GDM1 (cell line): ENCODE results near the gene PSMB2.

Experiments used
- DNase-seq: peaks from one replicate; lab custom pipeline; 2025; lab: John Stamatoyannopoulos, UW

PSMB2 gene

DNA sequence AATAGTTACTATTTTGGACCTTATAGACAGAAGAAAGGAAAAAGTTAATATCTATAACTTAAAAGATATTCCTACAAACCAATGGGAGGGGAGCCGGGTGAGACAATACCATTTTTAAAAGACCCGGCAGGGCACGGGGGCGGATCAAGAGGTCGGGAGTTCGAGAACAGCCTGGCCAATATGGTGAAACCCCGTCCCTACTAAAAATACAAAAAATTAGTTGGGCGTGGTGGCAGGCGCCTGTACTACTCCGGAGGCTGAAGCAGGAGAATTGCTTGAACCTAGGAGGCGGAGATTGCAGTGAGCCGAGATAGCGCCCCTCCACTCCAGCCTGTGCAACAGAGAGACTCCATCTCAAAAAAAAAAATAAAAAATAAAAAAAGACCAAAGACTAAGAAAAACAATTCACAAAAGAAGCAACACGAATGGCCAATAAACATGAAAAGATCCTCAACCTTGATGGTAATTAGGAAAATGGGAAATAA is 1.2 kb upstream of the PSMB2 start:
- DNase-seq = no peak

DNA sequence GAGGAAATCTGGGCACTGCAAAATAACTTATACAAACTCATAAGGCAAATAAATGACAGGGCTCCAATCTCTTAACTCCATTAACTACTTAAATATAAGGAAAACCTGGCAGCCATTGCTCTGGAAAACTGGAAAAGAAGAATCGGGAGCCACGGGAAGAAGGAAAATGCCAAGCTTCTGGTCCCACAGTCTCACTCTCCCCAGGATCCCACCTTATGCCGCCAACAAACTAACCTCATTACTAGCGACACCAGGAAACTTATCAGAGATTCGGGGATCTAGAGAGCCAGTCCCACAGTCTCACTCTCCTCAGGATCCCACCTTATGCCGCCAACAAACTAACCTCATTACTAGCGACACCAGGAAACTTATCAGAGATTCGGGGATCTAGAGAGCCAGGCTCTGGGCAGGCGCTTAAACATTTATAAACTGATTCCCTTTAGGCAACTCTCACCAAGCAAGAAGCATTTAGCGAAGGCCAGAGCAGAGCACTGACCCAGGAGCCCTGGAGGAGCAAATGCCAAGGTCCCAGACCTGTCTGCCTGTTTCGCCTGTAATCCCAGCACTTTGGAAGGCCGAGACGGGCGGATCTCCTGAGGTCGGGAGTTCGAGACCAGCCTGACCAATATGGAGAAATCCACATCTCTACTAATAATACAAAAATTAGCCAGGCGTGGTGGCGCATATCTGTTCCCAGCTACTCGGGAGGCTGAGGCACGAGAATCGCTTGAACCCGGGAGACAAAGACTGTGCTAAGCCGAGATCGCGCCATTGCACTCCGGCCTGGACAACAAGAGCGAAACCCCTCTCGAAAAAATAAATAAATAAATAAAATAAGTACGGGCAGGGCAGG is 720 bp downstream of the PSMB2 start:
- no peak for DNase-seq

DNA sequence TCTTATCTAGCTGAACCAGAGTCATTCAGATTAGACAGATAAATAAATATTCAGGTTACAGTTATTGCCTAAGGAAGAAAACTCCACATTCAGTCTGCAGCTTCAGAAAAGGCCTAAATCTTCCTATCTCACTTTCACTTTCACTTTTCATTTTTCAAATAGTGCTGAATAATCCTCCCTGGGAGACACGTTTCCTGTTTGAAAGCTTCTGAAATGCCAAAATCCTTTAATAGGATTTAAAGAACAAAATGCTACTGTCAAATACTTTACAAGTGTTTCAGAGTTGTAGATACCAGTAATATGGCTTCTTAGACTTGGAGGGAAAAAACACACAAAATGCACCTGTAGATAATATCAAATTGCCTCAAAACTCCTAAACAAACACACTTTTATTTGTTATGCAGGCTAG is 3.9 kb downstream of the PSMB2 start:
- DNase-seq = no peak

DNA sequence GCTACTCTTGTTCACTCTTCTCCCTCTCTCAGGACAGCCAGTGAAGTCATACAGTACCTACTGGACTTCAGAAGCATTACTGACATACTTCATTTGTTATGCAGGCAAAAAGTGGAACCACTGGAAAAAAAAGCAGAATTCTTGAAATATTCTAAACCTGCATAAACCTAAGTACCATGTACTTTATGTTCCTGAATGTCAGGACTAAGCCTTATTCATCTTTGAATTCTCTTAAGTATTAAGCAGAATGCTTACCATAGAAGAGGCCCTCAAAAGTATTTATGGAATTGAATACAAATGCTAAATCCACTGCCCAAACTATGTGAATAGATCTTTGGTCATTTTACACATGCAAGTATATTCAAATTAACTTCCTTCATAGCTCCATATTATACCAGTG is 7.8 kb downstream of the PSMB2 start:
- DNase-seq = no peak

DNA sequence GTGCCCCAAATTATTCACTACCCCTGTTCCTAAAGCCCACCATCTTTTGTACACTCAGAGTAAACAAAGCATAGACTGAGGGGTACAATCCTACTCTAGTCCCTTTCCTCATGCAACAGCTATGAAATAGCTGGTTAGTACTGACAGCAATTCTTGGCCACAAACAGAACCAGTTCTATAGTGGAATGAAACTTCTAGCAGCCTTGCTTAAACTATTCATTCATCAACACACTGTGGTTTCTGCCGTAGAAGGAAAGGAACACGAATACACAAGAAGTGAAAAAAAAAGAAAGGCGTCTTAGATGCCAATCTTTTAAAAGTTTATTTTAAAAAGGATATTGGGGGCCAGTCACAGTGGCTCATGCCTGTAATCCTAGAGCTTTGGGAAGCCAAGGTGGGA is 9.9 kb downstream of the PSMB2 start:
- DNase-seq = no peak

DNA sequence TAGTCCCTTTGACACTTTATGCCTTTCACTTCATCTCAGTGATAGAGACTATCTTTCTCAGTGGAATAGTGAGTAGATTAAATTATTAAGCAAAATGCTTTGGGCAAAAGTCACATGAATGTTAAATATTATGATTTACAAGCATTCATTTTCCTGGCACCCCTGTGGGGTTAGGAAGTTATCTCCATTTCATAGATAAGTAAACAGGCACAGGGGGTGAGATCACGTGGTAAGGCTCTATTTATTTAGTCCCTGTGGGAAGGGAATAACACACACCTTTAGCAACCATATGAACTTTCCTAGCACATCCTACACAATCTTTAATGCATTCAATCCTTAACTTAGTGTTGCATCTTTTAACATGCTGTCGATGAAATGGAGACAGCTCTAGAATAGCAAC is 12.3 kb downstream of the PSMB2 start:
- DNase-seq = no peak

DNA sequence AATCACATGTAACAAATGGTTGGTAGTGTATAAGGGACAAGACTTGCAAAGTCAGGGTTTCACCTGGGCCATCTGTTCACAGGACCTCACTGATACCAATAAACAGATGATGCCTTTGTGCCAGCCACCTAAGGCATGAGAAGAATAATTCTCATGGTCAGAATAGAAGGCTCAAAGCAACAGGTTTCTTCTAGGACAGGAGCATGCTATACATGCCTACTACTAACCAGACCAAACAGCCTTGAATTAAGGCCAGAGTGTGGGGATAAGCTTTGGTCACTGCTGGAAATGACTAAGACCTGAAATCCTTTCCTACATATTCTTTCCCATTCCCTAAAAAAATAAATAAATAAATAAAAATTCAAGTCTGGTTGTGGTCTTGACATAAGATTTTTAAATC is 17.5 kb downstream of the PSMB2 start:
- no peak for DNase-seq

DNA sequence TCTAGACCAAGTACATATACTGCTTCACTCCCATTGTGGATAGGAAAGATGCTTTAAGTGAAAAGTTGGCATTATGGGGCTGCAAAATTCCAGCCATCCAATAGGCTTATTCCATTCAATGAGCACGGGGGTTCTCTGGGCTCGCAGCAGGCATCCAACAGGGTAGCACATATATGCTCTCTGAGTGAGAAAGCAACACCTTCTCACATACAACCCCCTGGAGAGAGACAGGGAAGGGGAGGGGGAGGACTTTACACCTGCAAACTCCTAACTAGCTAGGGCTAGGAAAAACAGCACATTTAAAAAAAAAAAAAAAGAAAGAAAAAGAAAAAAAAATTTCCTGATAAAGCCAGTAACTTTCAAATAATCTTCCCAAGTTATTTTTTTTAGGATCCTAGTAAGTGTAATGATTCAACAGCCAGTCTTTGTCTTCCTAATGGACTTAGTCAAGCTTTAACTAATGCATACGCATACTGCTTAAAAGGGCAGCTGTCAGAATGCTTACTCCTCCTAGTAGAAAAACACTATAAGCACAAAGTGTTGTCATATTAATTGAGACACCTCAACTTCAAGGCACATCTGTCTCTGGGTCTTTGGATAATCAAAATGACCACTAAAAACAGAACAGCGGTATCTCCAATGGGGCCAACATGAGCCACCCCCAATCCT is 18.7 kb downstream of the PSMB2 start:
- DNase-seq = no peak

DNA sequence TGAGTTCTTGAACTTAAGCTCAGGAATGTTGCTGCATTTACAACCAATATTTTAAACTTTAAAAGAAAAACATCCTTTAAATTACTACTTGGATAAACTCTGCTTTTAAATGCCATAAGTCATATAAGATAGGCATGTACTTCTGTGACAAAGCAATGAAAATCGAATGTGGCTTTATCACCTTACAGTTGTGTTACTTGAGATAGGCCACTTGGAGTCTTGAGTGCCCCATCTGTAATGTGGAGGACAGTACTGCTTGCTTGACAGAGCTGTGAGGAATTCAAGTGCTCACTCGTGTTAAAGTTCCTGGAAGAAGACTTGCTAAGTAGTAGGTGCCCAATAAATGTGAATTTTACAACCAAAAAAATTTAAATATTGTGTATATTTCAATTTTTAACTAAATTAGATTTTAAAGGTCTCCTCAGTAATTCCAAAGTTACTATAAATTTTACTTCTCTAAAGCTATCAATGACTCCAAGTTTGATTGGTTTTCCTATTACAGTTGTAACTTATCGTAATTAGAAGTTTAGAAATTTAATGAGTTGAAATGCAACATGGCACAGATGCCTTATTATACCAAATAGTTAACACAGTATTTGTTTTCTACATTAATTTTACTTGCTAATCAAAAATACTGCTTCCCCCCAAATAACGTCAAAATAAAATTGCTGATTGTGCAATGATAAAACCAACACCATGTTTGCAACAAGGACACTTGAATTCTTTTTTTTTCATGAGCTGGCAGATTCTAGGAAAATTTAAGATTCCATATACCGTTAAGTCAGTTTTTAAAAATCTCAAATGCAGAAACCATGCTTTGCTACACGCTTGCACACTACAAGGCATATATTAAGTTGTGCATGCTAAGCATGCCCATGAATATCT is 21.8 kb downstream of the PSMB2 start:
- no peak for DNase-seq

DNA sequence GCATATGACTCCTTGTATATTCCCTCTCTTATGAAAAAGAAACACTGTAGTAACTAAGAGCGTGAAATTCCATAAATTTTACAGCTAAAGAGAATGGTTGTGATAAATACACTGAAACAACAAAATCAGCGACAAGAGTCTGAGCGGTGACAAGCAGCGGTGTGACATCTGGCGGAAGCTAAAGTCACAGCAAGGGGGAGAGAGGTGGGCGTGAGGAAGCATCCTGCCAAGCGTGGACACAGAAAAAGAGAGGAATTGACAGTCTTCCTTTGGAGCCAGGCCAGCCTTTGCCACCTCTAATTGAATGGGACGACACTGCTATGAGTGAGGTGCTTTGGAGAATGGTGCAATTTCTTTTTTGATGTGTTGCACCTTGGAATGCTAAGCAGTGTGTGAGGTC is 25.9 kb downstream of the PSMB2 start:
- no peak for DNase-seq

DNA sequence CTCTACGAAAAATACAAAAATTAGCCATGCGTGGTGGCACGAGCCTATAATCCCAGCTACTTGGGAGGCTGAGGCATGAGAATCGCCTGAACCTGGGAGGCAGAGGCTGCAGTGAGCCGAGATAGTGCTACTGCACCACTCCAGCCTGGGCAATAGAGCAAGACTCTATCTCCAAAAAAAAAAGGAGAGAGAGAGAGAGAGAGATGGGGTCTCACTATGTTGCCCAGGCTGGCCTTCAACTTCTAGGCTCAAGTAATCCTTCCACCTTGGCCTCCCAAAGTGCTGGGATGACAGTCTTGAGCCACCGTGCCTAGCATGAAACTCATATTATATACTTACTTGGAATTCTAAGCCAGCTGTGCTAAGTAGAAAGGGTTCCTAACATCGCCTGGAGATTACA is 29.7 kb downstream of the PSMB2 start:
- no peak for DNase-seq

DNA sequence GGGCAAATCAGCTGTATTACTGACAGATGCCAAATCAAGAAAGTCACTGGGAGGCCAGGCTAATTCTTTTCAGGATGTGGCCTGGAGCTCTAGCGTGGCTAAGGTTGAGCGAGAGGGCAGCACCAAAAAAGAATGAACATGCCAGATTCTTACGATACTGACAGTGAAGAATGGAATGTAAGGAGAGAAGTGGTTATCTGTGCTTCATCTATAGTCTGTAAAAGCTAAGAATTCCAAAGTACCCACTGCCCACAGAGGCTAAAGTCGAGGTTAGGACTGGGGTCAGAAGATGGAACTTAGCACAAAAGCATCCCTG is 35.5 kb downstream of the PSMB2 start:
- DNase-seq = no peak

DNA sequence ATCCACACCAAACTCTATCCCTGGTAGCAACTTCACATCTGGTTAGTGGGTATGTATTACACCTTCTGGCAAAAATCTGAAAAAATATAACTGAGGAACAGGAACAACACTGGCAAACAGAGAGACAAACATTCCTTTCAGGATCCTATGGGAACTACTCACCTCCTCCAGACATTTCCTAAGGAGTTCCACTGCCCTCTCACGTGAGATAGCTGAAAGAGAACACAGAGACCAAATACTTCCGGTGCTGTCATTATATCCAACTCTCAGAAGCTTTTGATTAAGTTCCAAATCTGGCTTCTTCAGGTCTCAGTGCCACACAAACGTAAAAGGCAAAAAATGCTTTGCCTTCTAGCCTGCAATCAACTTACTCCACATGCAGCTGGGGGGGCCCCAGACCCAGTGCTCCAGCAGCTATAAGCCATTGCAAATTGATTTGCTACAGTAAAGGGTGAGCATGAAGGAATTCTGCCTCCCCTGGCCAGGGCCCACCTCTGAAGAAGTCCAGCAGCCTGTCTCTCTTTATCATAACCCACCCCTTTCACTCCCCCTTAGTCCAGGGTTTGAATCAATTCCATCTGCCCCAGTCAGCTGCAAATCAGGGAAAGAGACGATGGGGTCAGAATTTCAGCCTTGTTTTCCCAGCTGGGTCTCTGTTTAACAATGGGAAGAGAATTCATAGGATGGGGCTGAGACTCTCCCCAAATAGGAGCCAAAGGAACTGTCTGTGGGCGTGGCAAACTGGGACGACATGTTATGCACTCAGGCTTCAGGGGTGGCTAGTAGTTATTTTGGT is 36.1 kb downstream of the PSMB2 start:
- DNase-seq = no peak

DNA sequence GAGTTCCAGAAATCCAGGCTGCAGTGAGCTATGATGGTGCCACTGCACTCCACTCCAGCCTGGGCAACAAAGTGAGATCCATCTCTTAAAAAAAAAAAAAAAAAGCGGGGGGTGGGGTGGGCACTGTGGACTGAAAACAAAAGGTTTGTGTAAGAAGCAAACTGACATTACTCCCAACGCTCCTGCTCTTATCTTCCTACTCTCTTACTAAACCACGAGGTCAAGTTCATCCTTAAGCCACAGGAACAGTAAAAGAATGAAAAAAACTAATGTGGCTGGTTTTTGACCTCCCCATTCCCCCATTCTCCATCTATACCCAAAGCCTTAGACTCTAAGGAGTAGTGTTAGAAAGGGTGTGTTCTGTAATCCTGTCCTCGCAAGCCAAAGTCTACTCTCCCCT is 37.4 kb downstream of the PSMB2 start:
- no peak for DNase-seq

DNA sequence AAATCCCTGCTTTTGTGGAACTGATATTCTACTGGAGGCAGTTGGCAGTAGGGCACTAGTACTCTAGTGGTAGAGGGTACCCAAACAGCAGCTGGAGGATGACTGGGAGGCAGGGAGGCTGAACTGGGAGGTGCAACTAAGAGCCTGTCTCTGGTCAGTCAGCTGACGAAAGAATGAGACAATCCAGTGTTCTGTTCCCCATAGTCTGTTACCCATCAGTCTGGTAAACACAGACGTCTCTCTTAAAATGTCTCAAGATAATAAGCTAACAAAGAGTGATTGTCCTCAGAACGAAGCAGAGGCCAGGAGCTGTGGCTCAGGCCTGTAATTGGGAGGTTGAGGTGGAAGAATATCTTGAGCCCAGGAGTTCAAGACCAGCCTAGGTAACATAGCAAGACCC is 37.9 kb downstream of the PSMB2 start:
- DNase-seq = no peak

DNA sequence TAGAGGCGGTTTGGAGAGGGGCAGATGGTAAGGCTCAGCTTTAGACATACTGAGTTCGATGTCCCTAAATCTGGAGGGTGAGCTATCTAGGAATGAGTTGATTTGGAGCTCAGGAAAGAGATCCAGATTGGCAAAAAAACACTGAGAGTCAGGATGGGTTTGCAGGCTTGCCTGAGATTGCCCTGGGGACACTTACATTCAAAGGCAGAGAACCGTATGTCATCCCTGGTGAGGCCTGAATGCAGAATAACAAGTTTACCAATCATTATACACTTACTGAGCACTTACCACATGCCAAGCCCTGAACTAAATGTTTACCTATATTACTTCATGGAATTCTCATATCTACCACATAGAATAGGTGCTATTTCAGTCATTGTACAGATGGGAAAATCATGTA is 40.7 kb downstream of the PSMB2 start:
- no peak for DNase-seq

DNA sequence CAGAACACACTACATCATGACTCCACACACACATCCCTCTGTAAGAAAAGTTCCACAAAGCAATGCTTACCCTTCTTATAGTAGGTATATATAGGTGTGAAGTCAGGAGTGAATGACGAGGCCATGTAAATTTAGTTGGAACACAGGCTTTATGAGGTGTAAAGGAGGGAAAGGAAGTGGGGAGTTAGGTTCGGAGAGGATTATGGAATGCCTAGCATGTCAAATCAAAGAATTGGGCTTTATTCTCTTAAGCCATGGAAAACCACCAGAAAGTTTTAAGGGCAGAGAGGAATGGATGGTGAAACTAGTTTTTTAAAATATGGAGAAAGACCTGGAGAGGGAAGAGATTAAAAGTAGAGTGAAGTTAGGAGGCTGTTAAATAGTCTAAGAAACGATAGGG is 41.9 kb downstream of the PSMB2 start:
- no peak for DNase-seq

DNA sequence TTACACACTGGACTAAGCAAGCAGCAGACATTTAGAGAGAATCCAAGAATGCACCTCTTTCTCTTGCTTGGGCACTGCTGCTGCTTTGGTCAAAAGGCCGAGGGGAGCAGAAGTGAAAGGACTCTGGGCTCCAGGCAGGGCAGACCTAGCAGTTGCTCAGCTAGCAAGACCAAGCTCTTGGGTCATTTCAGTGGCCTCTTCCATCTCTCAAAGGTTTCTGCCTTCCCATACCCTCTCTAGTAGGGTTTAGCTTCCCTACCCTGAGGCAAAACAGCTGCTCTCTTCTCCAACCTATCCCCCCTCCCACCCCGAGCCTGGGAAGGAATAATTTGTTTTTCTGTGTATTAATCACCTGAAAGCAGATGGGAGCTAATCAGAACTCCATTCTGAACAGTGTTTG is 42.4 kb downstream of the PSMB2 start:
- DNase-seq = no peak

DNA sequence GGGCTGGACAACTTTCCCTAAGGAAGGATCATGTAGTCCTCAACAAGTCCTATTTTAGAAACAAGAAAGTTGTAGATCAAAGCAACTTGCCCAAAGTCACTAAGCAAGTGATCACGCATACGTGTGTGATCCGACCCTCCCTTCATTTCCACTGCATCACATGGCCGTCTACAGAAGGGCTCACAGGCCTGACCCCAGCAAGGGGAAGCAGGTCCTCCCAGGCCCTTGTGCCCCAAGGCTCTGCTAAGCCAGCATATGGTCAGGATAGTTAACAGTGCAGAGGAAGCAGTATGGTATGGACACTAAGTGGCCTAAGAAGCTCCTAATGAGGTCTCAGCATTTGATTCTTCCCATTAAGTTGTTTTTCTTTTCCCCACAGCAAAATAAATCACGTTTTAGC is 43.5 kb downstream of the PSMB2 start:
- no peak for DNase-seq

DNA sequence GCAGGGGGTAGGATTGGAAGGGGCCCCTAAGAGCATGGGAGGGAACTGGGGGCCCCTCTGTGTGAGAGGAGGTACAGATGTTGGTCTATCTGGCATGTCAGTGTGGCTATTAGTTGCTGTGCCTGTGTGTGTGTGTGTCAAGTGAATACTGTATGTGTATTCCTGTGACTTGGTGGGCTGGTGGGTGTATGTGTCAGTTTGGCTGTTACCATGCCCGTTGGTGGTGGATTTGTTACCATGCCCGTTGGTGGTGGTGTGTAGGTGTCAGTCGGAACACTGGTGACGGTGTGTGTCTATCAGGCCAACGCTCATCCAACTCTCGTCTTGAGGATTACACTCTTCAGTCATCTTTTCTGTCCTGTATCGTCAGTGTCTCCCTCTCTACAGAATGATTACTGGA is 45.6 kb downstream of the PSMB2 start:
- DNase-seq = no peak

DNA sequence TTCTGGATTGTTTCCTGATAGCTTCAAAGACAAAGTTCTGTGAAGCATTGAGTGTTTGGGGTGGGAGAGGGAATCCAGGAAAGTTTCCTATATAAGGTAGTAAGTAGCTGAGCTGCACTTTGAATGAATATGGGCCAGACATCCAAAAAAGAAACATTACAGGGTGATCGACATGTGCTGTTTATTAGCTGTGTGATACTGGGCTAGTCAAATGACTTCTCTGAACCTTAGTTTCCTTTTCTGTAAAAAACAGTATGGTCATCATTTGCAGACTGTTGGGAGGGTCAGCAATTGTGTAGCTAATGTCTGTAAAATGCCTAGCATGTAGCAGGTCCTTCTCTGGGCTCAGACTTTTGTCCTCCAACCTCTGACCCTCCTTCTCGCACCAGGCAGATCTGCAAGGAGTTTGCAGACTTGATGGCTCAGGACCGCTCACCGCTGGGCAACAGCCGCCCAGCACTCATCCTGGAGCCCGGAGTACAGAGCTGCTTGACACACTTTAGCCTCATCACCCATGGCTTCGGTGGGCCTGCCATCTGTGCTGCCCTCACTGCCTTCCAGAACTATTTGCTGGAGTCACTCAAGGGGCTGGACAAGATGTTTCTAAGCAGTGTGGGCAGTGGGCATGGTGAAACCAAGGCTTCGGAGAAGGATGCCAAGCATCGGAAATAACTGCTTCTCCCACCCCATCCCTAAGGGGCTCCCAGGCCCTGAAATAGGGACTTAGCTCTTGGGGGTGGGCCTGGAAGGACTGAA is 47.1 kb downstream of the PSMB2 start:
- DNase-seq = no peak
